ENCODE data around the gene KCNIP4. TPM values are rescaled to one million over a fixed set of nuclear protein-coding genes. Genes with fewer than 3 reads are reported as not detected.

KCNIP4 gene
- total and polyA plus RNA-seq, 2 of the 4 experiments (the other 2 are of a cell fraction) = not detected

GRCh38 chr4:21680326-21680898 is 268.2 kb downstream of the KCNIP4 start:
- no peak overlapping the region for H2AK5ac ChIP-seq (ENCODE audit: low read depth, low read length)
- no peaks in the 10 kb centered on the region for H4K20me1 ChIP-seq (ENCODE audit: insufficient read depth, low read length)
- H3K9me3 ChIP-seq (ENCODE audit: control insufficient read depth, insufficient read depth, low read length) = no peaks in the 10 kb centered on the region
- no CpG with 5 or more reads among the region's 2 CpGs for WGBS, 2 experiments (ENCODE audit: extremely low coverage in 2 of 2, insufficient read length in 1 of 2)
- ATAC-seq (ENCODE audit: low read depth) (no peak), DNase-seq (no peak)
- no peak overlapping the region for H2BK120ac ChIP-seq (ENCODE audit: low read depth, low read length)
- no peak overlapping the region for H3K14ac ChIP-seq (replicated peaks; ENCODE audit: low read depth, low read length)
- no peak overlapping the region for H4K91ac ChIP-seq (ENCODE audit: insufficient read depth, low read depth, low read length)
- H3K4ac ChIP-seq (ENCODE audit: low read depth, low read length) = no peak overlapping the region
- H2BK15ac ChIP-seq (ENCODE audit: low read depth, low read length) = no peak overlapping the region
- CTCF ChIA-PET = no interaction called here
- no peak overlapping the region for H2AFZ ChIP-seq (replicated peaks; ENCODE audit: low read length, poor library complexity)
- no peak for TF ChIP-seq MAFK (IDR thresholded peaks at IDR 0.05; ENCODE audit: low read depth, low read length)
- no peak for TF ChIP-seq FOS (IDR thresholded peaks at IDR 0.05; ENCODE audit: low read depth, low read length)
- TF ChIP-seq RFX5 (IDR thresholded peaks at IDR 0.05; ENCODE audit: low read depth, low read length) = no peak
- no peak for TF ChIP-seq ELK1 (IDR thresholded peaks at IDR 0.05; ENCODE audit: borderline replicate concordance, low read depth, low read length)
- TF ChIP-seq CHD1 (IDR thresholded peaks at IDR 0.05; ENCODE audit: low read depth, low read length) = no peak
- TF ChIP-seq CTCF (conservative IDR thresholded peaks at IDR 0.05; ENCODE audit: low read depth, low read length) = no peak
- POLR2A ChIA-PET (ENCODE audit: unreplicated experiment) = no interaction called here
- in situ Hi-C loops (cut with MboI; ENCODE audit: low sequenced_read_pairs) (no loop called here), dilution Hi-C loops (cut with HindIII; ENCODE audit: low sequenced_read_pairs, unreplicated experiment) (no loop called here), intact Hi-C loops (cut with micrococcal nuclease) (no loop called here)
- H2BK5ac ChIP-seq (ENCODE audit: low read depth, low read length, poor library complexity, severe bottlenecking) = no peak overlapping the region
- H3K4me3 ChIP-seq (ENCODE audit: insufficient read depth, low read depth, low read length) = no peak overlapping the region
- H3K9ac ChIP-seq (ENCODE audit: low read depth, low read length) = no peak overlapping the region
- H3K23ac ChIP-seq (ENCODE audit: low read depth, low read length) = no peak overlapping the region
- H3K4me1 ChIP-seq (ENCODE audit: control insufficient read depth, insufficient read depth, low read length) = no peaks in the 10 kb centered on the region
- H3K79me1 ChIP-seq (ENCODE audit: low read depth in 1 of 2, low read length in 2 of 2) = no peaks in the 10 kb centered on the region
- H3K27me3 ChIP-seq (ENCODE audit: control insufficient read depth, insufficient read depth, low read length) = no peaks in the 10 kb centered on the region
- no peak overlapping the region for H3K56ac ChIP-seq (ENCODE audit: extremely low read depth, insufficient read depth, low read length)
- H4K8ac ChIP-seq (ENCODE audit: low read depth in 2 of 2, low read length in 2 of 2) = no peak overlapping the region
- H3K36me3 ChIP-seq (ENCODE audit: control insufficient read depth, insufficient read depth, low read length) = no peaks in the 10 kb centered on the region
- no peak overlapping the region for H4K5ac ChIP-seq (ENCODE audit: low read depth, low read length)
- H3K18ac ChIP-seq (ENCODE audit: low read depth, low read length) = no peak overlapping the region
- H3K4me2 ChIP-seq (ENCODE audit: low read depth, low read length) = no peak overlapping the region
- no peak overlapping the region for H3K27ac ChIP-seq (ENCODE audit: insufficient read depth, low read length)
- BruUV-seq (replicated peaks) = no TSS peak
- no peak overlapping the region for H2BK20ac ChIP-seq (ENCODE audit: low read depth, low read length)
- H2AK9ac ChIP-seq (replicated peaks; ENCODE audit: low read depth, low read length, poor library complexity) = no peak overlapping the region
- no peaks in the 10 kb centered on the region for H3K9me1 ChIP-seq (ENCODE audit: insufficient read depth, low read length)
